PC-3 (cell line): ENCODE results near the gene SULT6B1. TPM values are rescaled to one million over a fixed set of nuclear protein-coding genes. Genes with fewer than 3 reads are reported as not detected.
"Not testable (repeated sequence)": the region's sequence is repeated elsewhere in the genome, so short reads cannot be mapped to it uniquely, and the experiment has no call there.

Experiments
- ATAC-seq: fragments of 200-7000 bp; cut with Tn5 transposase; 2 replicates; pipeline ENCODE4 v1.9.1; 2020; ENCODE audit warnings: mild to moderate bottlenecking, moderate library complexity
- BruUV-seq: library from RNA; stranded (reverse); fragments of 400-500 nt; replicated peaks from 2 replicates; lab custom pipeline; 2021; lab: Mats Ljungman, UMichigan
- CTCF ChIA-PET: fragments of 300-600 bp; sonication (Branson Sonifier 250); formaldehyde crosslinking; loops from one replicate; lab custom pipeline; 2022; ENCODE audit warnings: antibody characterized with exemption; lab: Charles Lee
- POLR2A ChIA-PET: fragments of 300-600 bp; sonication (Branson Sonifier 250); formaldehyde crosslinking; loops from one replicate; lab custom pipeline; 2022; ENCODE audit warnings: antibody characterized with exemption; ENCODE audit not compliant: unreplicated experiment; lab: Charles Lee
- DNase-seq: peaks from one replicate; pipeline ENCODE4 v3.0.0-alpha.2; 2015
- H2AFZ ChIP-seq: fragments of 300-600 bp; sonication (generic); 2 replicates; pipeline ENCODE4 v1.6.0; 2016; ENCODE audit warnings: antibody characterized with exemption, low read length
- H3F3A ChIP-seq: fragments of 300-600 bp; sonication (generic); one replicate; pipeline ENCODE4 v1.6.0; 2017; ENCODE audit warnings: antibody characterized with exemption, low read length, control low read depth, mild to moderate bottlenecking; ENCODE audit not compliant: unreplicated experiment
- H3K27ac ChIP-seq: fragments of 300-600 bp; sonication (generic); 2 replicates; pipeline ENCODE4 v1.5.1; 2016; ENCODE audit warnings: mild to moderate bottlenecking, low read length
- H3K27me3 ChIP-seq: fragments of 300-600 bp; sonication (generic); 2 replicates; pipeline ENCODE4 v1.6.1; 2016; ENCODE audit warnings: low read length, mixed read lengths
- H3K36me3 ChIP-seq: fragments of 300-600 bp; sonication (generic); 2 replicates; pipeline ENCODE4 v1.6.1; 2016; ENCODE audit warnings: low read depth, mixed run types, low read length, mixed read lengths
- H3K4me1 ChIP-seq: fragments of 300-600 bp; sonication (generic); 2 replicates; pipeline ENCODE4 v1.5.1; 2016; ENCODE audit warnings: low read length; ENCODE audit not compliant: insufficient read depth
- H3K4me2 ChIP-seq: fragments of 300-600 bp; sonication (generic); 2 replicates; pipeline ENCODE4 v1.6.0; 2016; ENCODE audit warnings: low read length
- H3K4me3 ChIP-seq: fragments of 300-600 bp; sonication (generic); 2 replicates; pipeline ENCODE4 v1.5.1; 2016; ENCODE audit warnings: mild to moderate bottlenecking, low read length, mixed read lengths
- H3K79me2 ChIP-seq: fragments of 300-600 bp; sonication (generic); 2 replicates; pipeline ENCODE4 v1.6.1; 2017; ENCODE audit warnings: low read length, mixed read lengths
- H3K9ac ChIP-seq: fragments of 300-600 bp; sonication (generic); 2 replicates; pipeline ENCODE4 v1.6.0; 2016; ENCODE audit warnings: mild to moderate bottlenecking, low read length
- H3K9me2 ChIP-seq: fragments of 300-600 bp; sonication (generic); replicated peaks from 2 replicates; pipeline ENCODE4 v1.6.1; 2016; ENCODE audit warnings: mixed run types, low read length, mixed read lengths
- H3K9me3 ChIP-seq: fragments of 300-600 bp; sonication (generic); 2 replicates; pipeline ENCODE4 v1.6.1; 2016; ENCODE audit warnings: low read length, mixed read lengths
- H4K20me1 ChIP-seq: fragments of 300-600 bp; sonication (generic); 2 replicates; pipeline ENCODE4 v1.6.1; 2016; ENCODE audit warnings: low read length, mixed read lengths
- CTCF ChIP-seq: fragments of 300-600 bp; sonication (generic); conservative IDR thresholded peaks from 2 replicates; pipeline ENCODE4 v1.5.1; 2017; ENCODE audit warnings: antibody characterized with exemption, low read depth, mild to moderate bottlenecking, low read length
- EZH2 ChIP-seq: fragments of 300-600 bp; sonication (generic); IDR thresholded peaks from one replicate; pipeline ENCODE4 v1.6.1; 2017; ENCODE audit warnings: antibody characterized with exemption, mild to moderate bottlenecking, low read length; ENCODE audit not compliant: unreplicated experiment
- EZH2phosphoT487 ChIP-seq: fragments of 300-600 bp; sonication (generic); IDR thresholded peaks from 2 replicates; pipeline ENCODE4 v1.6.1; 2018; ENCODE audit warnings: mild to moderate bottlenecking, antibody characterized with exemption, low read length, borderline replicate concordance
- intact Hi-C: fragments of 100-400 bp; cut with micrococcal nuclease; formaldehyde crosslinking; loops from 2 replicates; pipeline ENCODE4 v1.9.0; 2023
- total RNA-seq: library from RNA; depleted of rRNA; stranded (reverse); fragments of >200 nt; gene quantifications from 2 replicates; pipeline ENCODE4 v1.2.3, GENCODE V29; 2014

The SULT6B1 gene
- total RNA-seq, 1 experiment from 2014 or later: not detected

DNA sequence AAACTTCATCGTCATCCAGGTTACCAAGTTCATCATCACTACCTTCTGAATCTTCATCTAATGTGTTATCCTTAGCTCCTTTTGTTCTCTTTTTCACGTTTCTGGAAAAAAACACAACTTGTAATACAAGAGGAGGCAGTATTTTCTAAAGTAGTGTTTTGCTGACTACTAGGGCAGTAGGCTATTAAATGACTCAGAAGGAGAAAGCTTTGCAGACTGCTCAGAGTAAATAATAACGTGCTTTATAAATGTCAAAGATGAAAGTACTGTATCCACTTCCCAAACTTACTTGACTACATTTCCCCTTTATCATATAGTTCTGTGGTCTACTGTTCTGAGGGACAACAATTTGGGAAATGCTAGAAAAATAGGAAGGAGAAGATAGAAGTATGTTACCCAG is 23.5 kb upstream of the SULT6B1 start:
- H3K4me2 ChIP-seq: no peak overlapping the region
- H2AFZ ChIP-seq: no peak overlapping the region
- H3K27me3 ChIP-seq: no peaks in the 10 kb centered on the region
- no peaks in the 10 kb centered on the region for H3F3A ChIP-seq
- POLR2A ChIA-PET: no interaction called here
- H3K9me3 ChIP-seq: no peaks in the 10 kb centered on the region
- no peak overlapping the region for H3K27ac ChIP-seq
- H3K9ac ChIP-seq: no peak overlapping the region
- no peaks in the 10 kb centered on the region for H3K9me2 ChIP-seq
- no peaks in the 10 kb centered on the region for H4K20me1 ChIP-seq
- peak; percentile 92 for ATAC-seq
- no TSS peak for BruUV-seq
- peaks cover 90% of the 10 kb centered on the region for H3K36me3 ChIP-seq
- H3K4me1 ChIP-seq: no peaks in the 10 kb centered on the region
- no peak overlapping the region for H3K4me3 ChIP-seq
- H3K79me2 ChIP-seq: peaks cover 28% of the 10 kb centered on the region
- intact Hi-C loops: loop anchor here (5.0 kb wide), 1 partner anchor 45 kb away; no protein-coding TSS in a partner anchor
- DNase-seq: no peak
- TF ChIP-seq EZH2 (no peak), EZH2phosphoT487 (no peak), CTCF (no peak)
- CTCF ChIA-PET: interaction anchor here (0.6 kb wide), 1 partner anchor 55 kb away, joined by 3 read pairs; the partner anchor contains the start of gene EIF2AK2

DNA sequence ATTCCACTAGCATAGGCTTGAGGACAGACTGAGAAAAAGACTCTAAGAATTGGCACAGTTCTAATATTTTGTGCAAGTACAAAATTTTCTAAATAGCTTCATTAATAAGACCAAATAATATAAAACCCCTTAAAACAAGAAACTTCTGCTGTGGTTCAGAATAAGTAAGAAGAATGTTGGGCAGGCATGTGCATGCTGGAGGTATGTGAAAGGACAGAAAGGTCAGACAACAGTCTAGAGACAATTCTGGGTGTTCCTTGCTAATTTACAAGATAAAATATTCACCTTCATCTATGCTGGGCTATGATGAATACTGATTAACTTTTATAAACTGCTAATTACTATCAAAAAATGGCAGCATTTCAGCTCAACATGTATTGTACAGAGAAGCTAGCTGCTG is 22.7 kb upstream of the SULT6B1 start:
- H3K36me3 ChIP-seq: peaks cover 91% of the 10 kb centered on the region
- ChIA-PET POLR2A (interaction anchor here (0.6 kb wide), 1 partner anchor 21 kb away, joined by 3 read pairs; no protein-coding TSS in a partner anchor), CTCF (interaction anchor here (0.6 kb wide), 1 partner anchor 54 kb away, joined by 3 read pairs; the partner anchor contains the start of gene EIF2AK2)
- no TSS peak for BruUV-seq
- no peak overlapping the region for H3K4me3 ChIP-seq
- H3K9me2 ChIP-seq: no peaks in the 10 kb centered on the region
- intact Hi-C loops: loop anchor here (5.0 kb wide), 1 partner anchor 44 kb away; no protein-coding TSS in a partner anchor
- TF ChIP-seq CTCF (no peak), EZH2 (no peak), EZH2phosphoT487 (no peak)
- DNase-seq (no peak), ATAC-seq (no peak)
- no peaks in the 10 kb centered on the region for H3K9me3 ChIP-seq
- H3K27ac ChIP-seq: no peak overlapping the region
- H4K20me1 ChIP-seq: no peaks in the 10 kb centered on the region
- H3F3A ChIP-seq: no peaks in the 10 kb centered on the region
- H3K27me3 ChIP-seq: no peaks in the 10 kb centered on the region
- peaks cover 35% of the 10 kb centered on the region for H3K79me2 ChIP-seq
- no peaks in the 10 kb centered on the region for H3K4me1 ChIP-seq
- H3K4me2 ChIP-seq: no peak overlapping the region
- no peak overlapping the region for H2AFZ ChIP-seq
- H3K9ac ChIP-seq: no peak overlapping the region

GRCh38 chr2:37206760-37207159 is 18.3 kb upstream of the SULT6B1 start:
- Histone ChIP-seq H3K36me3 (peaks cover 85% of the 10 kb centered on the region), H3K79me2 (peaks cover 57% of the 10 kb centered on the region)
- intact Hi-C loops, CTCF ChIA-PET, H3F3A ChIP-seq, DNase-seq, H3K4me1 ChIP-seq, H2AFZ ChIP-seq, BruUV-seq, H3K4me2 ChIP-seq, H3K9ac ChIP-seq, H3K4me3 ChIP-seq, H3K27ac ChIP-seq, H3K27me3 ChIP-seq, ATAC-seq, H3K9me3 ChIP-seq, H3K9me2 ChIP-seq, H4K20me1 ChIP-seq: not testable (repeated sequence)
- POLR2A ChIA-PET: interaction anchor here (0.6 kb wide), 1 partner anchor 8 kb away, joined by 14 read pairs; no protein-coding TSS in a partner anchor
